HG03135 (cell line): Measurements from ENCODE around the gene IPO5.

ENCODE experiments used
- ATAC-seq: cut with Tn5 transposase; IDR thresholded peaks from one replicate; pipeline ENCODE4 v1.9.1; 2021; ENCODE audit warnings: mild to moderate bottlenecking, moderate library complexity; ENCODE audit not compliant: unreplicated experiment

IPO5 gene

GRCh38 chr13:98054301-98054700 is 100.8 kb downstream of the IPO5 start:
- ATAC-seq = no peak

- ATAC-seq = no peak
Measured at GRCh38 chr13:98055623-98056022, 102.1 kb downstream of the IPO5 start.

- no peak for ATAC-seq
Measured at GRCh38 chr13:98056839-98057410, 103.5 kb downstream of the IPO5 start.

- ATAC-seq = no peak
Measured at GRCh38 chr13:98059276-98059675, 105.8 kb downstream of the IPO5 start.

- no peak for ATAC-seq
Measured at GRCh38 chr13:98060282-98060681, 106.8 kb downstream of the IPO5 start.

- no peak for ATAC-seq
Measured at GRCh38 chr13:98065468-98065867, 112.0 kb downstream of the IPO5 start.

GRCh38 chr13:98066636-98067035 is 113.2 kb downstream of the IPO5 start:
- ATAC-seq = no peak

- no peak for ATAC-seq
Measured at GRCh38 chr13:98068521-98068920, 115.0 kb downstream of the IPO5 start.

- ATAC-seq = no peak
Measured at GRCh38 chr13:98069985-98070384, 116.5 kb downstream of the IPO5 start.

- no peak for ATAC-seq
Measured at GRCh38 chr13:98071316-98071715, 117.8 kb downstream of the IPO5 start.

GRCh38 chr13:98072476-98072875 is 119.0 kb downstream of the IPO5 start:
- no peak for ATAC-seq
